ENCODE data around the gene COBL.

- no peak for TF ChIP-seq POLR2A (IDR thresholded peaks at IDR 0.05)
- TF ChIP-seq CTCF (IDR thresholded peaks at IDR 0.05) = no peak
- TF ChIP-seq POLR2AphosphoS5 (IDR thresholded peaks at IDR 0.05) = no peak
- TF ChIP-seq EP300 (IDR thresholded peaks at IDR 0.05; ENCODE audit: low read depth) = no peak
Measured at GRCh38 chr7:51009716-51010496, 306.7 kb downstream of the COBL start.

Data from transverse colon (tissue), 4 donors.